GM15510 (cell line): ENCODE measurements around the gene UGT1A7.

Experiments
- POLR2A ChIP-seq: IDR thresholded peaks from 3 replicates; pipeline ENCODE4 v1.6.1; 2011; ENCODE audit warnings: borderline replicate concordance; ENCODE audit not compliant: insufficient read length; ENCODE audit errors: extremely low read depth

UGT1A7 gene

DNA sequence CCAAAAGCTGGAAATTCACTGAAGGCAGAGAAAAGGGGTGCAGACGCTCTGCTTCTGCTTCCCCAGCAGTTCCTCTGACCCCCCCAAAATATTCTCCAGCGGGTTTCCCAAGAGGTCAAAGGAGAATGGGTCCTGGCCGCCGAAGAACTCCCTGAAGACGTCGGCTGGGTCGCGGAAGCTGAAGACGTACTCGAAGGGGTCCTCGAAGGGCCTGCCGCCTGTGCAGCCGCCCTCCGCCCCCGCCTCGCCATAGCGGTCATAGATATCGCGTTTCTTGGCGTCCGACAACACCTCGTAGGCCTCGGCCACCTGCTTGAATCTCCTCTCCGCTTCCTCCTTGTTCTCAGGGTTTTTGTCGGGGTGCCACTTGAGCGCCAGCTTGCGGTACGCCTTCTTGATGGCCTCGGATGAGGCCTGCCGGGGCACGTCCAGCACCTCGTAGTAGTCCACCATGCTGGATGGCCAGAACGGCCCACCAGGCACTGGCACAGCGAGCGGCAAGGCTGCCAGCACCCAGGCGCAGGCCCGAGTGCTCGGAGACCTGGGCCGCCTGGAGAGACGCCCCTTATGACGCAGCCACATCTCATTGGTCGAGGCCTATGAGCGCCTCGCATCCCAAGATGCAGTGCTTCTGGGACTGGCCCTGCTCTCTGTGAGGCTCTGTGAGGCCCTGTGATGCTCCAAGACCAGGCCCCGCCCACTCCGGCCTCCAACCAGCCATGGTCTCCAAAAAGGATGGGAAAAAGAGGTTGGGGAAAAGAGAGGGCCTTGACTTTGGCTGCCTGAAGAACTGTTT is 62.0 kb downstream of the UGT1A7 start:
- no peak for TF ChIP-seq POLR2A

DNA sequence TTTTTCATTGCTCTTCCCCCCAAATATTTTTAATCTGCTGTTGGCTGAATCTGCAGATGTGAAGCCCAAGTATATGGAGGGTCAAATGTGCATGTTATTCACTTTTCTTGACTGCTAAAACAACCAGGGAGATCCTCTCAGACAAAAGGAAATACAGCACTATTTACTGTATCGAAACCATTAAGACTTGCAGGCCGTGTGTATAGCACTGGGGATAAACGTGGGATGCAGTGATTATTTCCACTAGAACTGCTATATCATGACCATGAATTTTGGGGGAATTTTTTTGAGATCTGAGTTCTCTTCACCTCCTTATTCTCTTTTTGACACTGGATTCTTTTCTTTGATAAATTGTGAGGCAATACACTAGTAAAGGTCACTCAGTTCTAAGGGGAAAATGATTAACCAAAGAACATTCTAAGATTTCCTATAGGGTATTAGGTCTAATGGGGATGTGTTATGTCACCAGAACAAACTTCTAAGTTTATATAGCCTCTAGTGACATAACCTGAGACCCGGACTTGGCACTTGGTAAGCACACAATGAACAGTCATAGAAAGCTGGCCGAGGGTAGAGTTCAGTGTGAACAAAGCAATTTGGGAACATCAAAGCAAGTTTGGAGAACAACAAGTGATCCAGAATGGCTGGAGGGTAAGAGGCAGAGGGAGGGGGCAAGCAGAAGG is 63.5 kb downstream of the UGT1A7 start:
- TF ChIP-seq POLR2A: no peak

DNA sequence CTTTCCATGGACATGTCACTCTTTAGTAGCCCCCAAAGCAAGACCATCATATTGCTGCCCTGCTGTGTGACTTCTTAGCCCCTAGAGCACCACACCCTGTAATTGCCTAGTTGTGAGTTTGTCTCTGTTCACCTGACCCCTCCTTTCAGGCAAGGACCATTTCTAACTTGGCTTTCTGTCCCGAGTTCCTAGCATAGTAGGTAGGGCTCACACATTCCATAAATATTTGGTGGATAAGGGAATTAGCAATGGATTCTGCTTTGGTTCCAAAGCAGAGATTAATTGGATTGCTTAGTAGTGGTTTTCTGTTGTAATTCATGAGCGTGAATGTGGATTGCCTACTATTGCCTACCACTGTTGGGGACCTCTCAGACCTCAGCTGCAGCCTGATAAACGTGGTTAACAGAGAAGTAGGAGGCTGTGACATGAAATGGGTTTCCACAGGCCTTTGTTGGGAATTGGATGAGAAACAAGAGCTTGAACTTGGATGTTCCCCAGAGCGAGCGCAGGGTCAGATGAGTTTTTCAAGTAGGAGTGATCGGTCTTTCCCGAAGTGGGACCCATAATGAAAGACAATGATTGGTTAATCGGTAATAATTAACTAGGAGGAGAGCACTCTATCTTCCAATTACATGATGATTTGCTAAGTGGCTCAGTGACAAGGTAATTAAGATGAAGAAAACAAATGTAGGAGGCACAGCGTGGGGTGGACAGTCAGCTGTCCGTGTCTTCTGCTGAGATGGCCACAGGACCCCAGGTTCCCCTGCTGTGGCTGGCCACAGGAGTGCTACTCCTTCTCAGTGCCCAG is 65.0 kb downstream of the UGT1A7 start:
- TF ChIP-seq POLR2A: no peak

DNA sequence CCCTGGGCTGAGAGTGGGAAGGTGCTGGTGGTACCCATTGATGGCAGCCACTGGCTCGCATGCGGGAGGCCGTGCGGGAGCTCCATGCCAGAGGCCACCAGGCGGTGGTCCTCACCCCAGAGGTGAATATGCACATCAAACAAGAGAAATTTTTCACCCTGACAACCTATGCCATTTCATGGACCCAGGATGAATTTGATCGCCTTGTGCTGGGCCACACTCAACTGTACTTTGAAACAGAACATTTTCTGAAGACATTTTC is 65.5 kb downstream of the UGT1A7 start:
- TF ChIP-seq POLR2A: no peak

DNA sequence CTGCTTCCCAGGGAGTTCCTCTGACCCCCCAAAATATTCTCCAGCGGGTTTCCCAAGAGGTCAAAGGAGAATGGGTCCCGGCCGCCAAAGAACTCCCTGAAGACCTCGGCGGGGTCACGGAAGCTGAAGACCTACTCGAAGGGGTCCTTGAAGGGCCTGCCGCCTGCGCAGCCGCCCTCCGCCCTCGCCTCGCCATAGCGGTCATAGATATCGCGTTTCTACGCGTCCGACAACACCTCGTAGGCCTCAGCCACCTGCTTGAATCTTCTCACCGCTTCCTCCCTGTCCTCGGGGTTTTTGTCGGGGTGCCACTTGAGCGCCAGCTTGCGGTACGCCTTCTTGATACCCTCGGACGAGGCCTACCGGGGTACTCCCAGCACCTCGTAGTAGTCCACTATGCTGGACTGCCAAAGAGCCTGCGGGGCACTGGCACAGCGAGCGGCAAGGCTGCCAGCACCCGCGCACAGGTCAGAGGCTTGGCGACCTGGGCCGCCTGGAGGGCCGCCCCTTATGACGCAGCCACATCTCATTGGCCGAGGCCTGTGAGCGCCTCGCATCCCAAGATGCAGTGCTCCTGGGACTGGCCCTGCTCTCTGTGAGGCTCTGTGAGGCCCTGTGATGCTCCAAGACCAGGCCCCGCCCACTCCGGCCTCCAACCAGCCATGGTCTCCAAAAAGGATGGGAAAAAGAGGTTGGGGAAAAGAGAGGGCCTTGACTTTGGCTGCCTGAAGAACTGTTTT is 73.3 kb downstream of the UGT1A7 start:
- TF ChIP-seq POLR2A: no peak

DNA sequence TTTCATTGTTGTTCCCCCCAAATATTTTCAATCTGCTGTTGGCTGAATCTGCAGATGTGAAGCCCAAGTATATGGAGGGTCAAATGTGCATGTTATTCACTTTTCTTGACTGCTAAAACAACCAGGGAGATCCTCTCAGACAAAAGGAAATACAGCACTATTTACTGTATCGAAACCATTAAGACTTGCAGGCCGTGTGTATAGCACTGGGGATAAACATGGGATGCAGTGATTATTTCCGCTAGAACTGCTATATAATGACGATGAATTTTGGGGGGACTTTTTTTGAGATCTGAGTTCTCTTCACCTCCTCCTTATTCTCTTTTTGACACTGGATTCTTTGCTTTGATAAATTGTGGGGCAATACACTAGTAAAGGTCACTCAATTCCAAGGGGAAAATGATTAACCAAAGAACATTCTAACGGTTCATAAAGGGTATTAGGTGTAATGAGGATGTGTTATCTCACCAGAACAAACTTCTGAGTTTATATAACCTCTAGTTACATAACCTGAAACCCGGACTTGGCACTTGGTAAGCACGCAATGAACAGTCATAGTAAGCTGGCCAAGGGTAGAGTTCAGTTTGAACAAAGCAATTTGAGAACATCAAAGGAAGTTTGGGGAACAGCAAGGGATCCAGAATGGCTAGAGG is 74.9 kb downstream of the UGT1A7 start:
- no peak for TF ChIP-seq POLR2A

DNA sequence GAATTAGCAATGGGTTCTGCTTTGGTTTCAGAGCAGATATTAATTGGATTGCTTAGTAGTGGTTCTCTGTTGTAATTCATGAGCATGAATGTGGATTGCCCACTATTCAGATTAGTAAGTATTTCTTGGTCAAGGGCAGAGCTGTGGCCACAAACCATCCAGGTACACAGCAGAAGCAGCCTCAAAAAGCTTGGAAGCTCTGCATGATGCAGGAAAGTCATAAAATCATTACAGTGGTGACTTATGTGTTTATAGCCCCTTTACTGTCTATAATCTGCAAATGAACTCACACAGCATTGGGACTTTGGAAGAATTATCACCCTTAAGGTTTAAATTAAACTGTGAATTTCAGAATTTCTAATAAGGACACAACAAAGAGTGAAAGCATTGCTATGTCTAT is 76.4 kb downstream of the UGT1A7 start:
- TF ChIP-seq POLR2A: no peak

DNA sequence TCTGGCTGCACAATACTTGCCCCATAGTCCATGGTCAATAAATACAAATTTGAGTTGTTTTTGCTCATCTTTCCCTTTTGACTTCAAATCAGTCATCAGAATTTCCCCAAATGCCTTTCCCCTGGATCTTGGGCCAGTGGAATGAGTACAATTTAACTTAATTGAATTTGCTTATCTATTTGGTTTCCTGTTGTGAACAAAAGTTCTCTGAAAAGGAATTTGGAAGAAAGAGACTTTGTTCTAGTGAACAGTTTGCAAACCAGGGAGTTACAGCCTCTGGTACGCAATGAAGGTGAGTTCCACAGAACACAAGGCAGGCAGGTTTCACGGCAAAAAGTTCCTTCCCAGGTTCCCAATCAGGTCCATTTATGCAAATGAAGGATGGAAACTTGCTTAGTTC is 77.1 kb downstream of the UGT1A7 start:
- no peak for TF ChIP-seq POLR2A

DNA sequence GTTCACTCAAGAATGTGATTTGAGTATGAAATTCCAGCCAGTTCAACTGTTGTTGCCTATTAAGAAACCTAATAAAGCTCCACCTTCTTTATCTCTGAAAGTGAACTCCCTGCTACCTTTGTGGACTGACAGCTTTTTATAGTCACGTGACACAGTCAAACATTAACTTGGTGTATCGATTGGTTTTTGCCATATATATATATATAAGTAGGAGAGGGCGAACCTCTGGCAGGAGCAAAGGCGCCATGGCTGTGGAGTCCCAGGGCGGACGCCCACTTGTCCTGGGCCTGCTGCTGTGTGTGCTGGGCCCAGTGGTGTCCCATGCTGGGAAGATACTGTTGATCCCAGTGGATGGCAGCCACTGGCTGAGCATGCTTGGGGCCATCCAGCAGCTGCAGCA is 78.3 kb downstream of the UGT1A7 start, which contains the start of gene UGT1A1:
TSS of gene UGT1A1 (plus strand) at position 228 of the 400 bp plus-strand sequence. CDS start at position 246, 18 bp downstream.
- TF ChIP-seq POLR2A: no peak

DNA sequence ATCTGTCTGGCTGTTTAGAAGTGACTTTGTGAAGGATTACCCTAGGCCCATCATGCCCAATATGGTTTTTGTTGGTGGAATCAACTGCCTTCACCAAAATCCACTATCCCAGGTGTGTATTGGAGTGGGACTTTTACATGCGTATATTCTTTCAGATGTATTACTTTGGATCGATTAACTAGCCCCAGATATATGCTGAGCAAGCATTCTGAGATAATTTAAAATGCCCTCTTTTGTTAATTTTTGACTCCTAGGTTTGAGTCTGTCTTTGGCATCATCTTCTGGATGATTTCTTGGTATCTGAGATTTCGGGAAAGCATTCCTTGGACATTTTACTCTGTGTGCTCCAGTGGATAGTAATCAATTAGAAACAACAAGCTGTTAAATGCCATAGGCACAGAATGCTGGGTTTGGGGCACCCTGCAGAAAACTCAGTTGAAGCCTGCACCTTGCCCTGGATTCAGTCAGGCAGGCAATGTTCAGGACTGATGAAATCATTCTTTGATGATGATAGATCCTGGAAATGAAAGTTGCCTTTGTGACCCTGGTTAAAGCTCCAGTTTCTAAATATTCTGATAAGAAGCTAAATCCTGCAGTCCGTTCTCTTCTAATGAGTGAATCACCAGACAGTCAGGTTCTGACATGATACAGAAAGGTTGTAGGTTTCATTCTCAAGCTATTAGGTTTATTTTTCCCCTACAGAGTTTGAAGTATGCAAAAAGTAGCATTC is 79.5 kb downstream of the UGT1A7 start:
- TF ChIP-seq POLR2A: no peak

DNA sequence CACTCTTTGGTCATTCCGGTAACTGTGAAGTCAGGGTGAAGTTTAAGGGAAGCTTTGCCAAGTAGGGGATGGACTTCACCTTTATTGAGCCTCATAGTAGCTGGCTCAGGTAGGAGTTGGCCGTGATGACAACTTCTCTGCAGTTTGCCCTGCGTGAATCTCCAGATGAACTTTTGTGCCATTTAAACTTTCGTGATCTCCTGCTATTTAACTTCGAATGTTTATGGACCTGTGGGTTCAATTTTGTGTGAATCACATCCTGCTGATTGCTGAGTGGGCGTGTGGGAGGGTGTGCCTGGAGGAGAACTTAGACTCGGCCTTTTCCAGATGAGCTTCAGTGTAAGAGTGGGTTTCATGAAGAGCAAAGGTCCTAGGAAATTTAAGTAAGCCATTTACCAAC is 82.6 kb downstream of the UGT1A7 start:
- TF ChIP-seq POLR2A: no peak

DNA sequence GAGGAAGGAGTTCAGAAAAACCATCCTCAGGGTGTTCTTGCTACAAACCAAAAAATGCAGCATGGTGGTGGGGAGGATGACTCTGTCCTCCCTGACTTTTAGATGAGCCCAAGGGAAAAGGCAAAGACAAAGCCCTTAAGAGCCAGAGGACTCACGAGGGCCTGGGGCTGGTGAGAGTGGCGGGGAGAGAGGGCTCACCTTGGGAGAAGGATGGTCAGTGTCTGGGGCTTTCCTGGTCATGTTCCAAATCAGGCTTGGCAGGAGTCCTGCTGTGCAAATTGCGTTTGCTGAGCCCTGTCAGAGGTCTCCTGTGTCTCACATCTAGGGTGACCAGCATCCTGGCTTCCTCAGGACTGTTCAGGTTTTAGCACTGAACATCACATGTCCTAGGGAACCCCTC is 83.1 kb downstream of the UGT1A7 start:
- TF ChIP-seq POLR2A: no peak

DNA sequence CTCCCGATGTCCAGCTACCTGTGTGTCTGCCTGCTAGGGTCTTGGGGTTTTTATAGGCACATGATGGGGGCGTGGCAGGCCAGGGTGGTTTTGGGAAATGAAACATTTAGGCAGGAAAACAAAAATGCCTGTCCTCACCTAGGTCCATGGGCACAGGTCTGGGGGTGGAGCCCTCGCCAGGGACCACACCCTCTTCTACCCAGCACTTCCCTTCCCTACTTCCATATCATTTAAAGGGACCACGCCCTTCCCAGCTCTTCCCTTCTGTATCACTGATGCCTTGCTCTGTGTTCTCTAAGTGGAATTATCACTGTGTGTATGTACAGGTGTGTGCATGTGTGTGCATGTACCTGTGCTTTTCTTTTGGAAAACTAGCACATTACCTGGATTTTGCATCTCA is 84.7 kb downstream of the UGT1A7 start:
- TF ChIP-seq POLR2A: no peak

DNA sequence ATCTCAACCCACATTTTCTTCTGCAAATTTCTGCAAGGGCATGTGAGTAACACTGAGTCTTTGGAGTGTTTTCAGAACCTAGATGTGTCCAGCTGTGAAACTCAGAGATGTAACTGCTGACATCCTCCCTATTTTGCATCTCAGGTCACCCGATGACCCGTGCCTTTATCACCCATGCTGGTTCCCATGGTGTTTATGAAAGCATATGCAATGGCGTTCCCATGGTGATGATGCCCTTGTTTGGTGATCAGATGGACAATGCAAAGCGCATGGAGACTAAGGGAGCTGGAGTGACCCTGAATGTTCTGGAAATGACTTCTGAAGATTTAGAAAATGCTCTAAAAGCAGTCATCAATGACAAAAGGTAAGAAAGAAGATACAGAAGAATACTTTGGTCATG is 86.4 kb downstream of the UGT1A7 start:
- no peak for TF ChIP-seq POLR2A

DNA sequence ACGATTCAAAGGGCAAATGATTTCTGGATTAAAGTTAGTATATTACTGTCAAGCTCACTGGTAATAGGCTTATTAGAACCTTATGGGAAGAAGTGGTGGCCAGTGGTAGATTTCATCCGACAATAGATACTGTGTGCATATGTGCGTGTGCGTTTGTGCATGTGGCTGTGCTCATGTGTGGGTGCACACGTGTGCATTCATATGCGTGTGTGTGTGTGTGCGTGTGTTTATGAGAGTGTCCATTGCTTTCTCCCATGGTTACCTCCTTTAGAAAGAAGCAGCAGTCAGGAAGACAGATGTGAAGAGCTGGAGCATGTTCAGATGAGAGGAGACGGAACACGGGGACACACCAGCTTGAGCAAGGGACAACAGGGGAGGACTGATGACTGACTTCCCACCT is 87.6 kb downstream of the UGT1A7 start:
- no peak for TF ChIP-seq POLR2A

DNA sequence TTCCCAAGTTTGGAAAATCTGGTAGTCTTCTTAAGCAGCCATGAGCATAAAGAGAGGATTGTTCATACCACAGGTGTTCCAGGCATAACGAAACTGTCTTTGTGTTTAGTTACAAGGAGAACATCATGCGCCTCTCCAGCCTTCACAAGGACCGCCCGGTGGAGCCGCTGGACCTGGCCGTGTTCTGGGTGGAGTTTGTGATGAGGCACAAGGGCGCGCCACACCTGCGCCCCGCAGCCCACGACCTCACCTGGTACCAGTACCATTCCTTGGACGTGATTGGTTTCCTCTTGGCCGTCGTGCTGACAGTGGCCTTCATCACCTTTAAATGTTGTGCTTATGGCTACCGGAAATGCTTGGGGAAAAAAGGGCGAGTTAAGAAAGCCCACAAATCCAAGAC is 90.5 kb downstream of the UGT1A7 start:
- no peak for TF ChIP-seq POLR2A
